Nasal cavity respiratory epithelium epithelial cell of viscerocranial mucosa (primary cell): ENCODE results near the gene FGF21. TPM values are rescaled to one million over a fixed set of nuclear protein-coding genes. Genes with fewer than 3 reads are reported as not detected.

Experiments used
- total RNA-seq: library from RNA; depleted of rRNA; stranded (reverse); fragments of >200 nt; gene quantifications from 2 replicates; pipeline ENCODE4 v1.2.3, GENCODE V29; 2014

Gene FGF21, protein sequence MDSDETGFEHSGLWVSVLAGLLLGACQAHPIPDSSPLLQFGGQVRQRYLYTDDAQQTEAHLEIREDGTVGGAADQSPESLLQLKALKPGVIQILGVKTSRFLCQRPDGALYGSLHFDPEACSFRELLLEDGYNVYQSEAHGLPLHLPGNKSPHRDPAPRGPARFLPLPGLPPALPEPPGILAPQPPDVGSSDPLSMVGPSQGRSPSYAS
- 0.21 and 0.34 TPM in 2 replicates for total RNA-seq

DNA sequence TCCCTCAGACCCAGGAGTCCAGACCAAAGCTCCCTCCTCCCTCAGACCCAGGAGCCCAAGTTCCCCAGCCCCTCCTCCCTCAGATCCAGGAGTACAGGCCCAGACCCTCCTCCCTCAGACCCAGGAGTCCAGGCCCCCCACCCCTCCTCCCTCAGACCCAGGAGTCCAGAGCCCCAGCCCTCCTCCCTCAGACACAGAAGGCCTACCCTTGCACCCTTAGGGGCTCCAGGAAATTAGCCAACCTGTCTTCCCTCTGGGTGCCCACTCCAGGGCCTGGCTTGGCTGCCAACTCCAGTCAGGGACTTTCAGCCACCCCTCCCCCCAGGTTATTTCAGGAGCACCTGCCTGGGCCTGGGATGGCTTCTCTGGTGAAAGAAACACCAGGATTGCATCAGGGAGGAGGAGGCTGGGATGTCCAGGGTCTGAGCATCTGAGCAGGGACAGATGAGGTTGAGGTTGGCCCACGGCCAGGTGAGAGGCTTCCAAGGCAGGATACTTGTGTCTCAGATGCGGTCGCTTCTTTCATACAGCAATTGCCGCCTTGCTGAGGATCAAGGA lies at the start of gene FGF21:
Gene FGF21, plus strand, starts transcription at position 441 of the 558 bp plus-strand sequence. CDS start 713 bp downstream, outside the sequence.

DNA sequence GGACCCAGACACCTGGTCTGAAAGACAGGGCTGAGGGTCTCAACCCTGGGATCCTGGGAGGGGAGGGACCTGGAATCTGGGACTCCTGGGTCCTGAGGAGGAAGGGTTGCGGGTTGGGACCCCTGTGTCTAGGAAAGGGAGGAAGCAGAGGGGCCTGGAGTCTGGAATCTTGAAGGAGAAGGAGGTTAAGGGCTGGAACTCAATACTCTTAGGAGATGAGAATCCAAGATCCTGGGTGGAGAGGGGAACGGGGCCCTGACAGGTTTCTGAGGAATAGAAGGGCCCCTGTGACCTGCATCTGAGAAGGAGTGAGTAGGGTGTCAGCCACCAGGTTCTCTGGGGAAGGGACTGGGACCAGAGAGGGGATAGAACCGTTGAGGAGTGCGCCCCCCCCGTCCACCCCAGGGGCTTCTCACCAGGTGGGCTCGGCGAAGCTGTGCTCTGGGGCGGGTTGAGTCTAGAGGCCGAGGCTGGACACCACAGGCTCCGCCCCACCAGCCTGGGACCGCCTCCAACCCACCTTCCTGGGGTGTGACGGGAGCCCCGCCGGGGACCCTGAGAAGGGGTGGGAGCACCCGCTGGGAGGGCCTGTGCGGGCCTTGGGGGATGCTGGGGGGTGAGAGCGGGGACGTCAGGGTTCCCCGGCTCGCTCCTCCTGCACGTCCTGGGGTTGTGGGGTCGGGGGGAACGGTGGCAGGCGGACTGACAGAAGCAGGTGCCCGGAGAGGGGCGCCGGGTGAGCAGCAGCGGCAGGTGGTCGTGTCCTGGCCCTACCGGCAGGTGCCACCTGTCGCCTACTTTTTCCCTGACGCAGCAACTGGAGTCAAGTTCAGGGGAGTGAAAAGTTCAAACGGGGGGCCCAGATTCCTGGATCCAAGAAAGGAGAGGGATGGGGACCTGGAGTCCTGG lies 35.8 kb upstream of the FGF21 start, which contains the start of gene MAMSTR:
Gene MAMSTR, minus strand, starts transcription at position 463 of the 909 bp plus-strand sequence. CDS start 694 bp downstream, outside the sequence.

DNA sequence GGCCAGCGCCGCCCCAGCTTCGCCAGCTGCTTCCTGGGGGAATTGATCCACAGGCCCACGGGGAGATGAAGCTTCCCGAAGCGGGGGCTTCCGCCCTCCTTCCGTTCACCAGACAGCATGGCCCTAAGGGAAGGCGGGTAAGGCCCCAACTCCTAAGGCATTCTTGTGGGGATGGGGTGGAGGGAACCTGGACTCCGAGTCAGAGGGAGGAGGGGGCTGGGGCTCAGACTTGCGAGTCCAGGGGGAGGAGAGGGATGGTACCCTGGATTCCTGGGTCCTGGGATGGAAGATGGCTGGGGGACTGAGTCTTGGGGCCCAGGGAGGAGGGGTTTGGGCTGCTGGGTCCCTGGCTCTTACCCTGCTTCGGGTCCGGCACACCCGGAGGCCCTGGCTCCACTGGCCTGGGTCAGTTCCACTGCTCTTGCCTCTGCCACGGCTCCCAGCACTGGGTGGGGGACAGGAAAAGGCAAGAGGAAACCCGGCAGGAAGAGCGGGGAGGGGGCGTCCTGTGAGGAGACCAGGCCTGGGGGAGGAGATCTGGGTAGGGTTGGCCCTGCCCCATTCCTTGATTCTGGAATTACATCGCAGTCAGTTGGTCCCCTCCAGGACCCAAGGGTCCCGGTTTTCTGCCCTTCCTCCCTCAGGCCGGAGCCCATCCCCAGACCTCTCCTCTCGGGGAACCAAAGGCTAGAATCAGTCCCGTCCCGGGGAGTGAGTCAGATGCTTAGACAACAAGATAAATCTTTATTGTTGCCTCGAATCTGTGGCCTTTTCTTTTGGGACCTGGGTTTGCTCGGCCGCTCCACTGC lies 15.0 kb upstream of the FGF21 start, which contains the start of gene RASIP1:
Gene RASIP1, minus strand, starts transcription at position 447 of the 809 bp plus-strand sequence. Its CDS starts 328 bp downstream, at position 119.

DNA sequence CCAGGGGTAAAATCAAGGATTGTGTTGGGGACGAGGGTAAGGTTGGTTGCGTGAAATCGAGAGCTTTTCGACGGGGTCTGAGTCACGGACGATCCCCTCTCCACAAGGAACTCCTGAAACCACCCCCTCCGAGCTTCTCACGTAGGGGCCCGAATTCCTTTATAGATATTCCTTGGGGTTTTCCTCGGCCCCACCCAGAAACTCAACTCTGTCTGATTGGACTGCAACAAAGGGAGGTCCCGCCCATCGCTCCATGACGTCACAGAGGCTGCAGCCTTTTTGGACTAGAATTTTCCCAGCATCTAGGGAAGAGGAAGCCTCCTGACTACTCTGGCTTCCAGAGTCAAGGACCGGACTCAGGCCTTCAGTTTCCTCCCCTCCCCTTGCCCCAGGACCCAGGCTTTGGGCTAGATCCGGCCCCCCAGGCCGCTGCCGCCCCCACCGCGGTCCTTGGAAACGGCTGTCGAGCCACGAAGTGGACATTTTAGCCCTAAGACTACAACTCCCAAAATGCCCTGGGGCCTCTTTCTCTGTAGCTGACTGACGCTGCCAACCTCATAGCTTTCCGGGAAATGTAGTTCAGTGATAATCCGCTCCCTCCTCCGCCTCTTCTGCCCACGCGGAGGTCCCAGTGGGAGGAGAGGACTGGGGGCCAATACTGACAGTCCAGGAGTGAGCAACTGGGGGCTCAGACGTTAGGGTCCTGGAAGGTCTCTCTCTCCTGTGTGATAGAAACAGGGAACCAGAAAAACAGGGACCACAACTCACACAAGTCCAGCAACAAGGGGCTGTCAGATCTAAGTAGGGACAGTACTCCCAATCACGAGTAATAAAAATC lies 8.4 kb upstream of the FGF21 start, which contains the start of gene IZUMO1:
Gene IZUMO1, minus strand, starts transcription at position 172 of the 838 bp plus-strand sequence. CDS start 1,050 bp downstream, outside the sequence.

DNA sequence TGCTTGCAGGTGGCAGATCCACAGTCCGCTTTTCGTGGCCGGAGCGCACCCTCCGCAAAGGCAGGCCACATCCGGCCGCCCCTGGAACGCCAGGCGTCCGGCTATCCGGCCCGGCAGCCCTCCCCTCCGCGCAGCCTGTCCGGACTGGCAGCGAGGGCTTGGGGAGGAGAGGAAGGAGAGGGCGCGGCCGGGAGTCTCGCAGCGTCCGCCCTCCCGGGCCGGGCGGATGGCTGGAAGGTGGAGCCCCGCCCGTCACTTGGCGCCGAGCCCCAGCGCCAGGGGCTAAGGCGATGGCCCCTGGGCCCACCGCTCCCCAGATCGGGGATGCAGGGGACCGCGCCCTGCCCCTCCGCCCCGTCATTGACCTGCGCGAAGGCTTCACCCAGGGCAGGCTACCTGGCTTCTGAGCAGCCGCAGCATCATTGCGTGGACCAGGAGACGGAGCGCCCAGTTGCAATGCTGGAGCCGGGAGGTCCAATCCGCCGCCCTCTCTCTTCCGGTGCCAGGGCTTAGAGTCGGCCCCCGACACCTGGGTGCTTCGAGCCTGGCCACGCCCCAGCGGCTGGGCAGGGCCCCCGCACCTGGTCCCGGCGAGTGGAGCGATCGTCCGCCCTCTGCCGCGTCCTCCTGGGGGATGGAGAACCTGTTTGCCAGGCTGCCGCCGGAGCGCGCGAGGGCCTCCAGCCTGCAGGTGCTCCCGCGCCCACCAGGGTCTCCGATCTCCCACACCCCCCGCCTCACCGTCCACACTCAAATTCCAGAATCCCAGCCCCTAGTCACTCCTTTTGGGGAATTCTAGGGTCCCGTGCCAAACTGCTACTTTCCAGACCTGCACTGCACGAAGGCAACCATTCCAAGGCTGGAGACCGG lies 2.6 kb upstream of the FGF21 start, which contains the start of gene FUT1:
Gene FUT1, minus strand, starts transcription at position 146 of the 870 bp plus-strand sequence. CDS start 1,360 bp downstream, outside the sequence.

Other genes with a start within 250 kb of the FGF21 start
- 1.0 and 3.6 TPM in 2 replicates for gene LMTK3, start 243.7 kb upstream of the FGF21 start, total RNA-seq
- 7.8 and 9.9 TPM in 2 replicates for gene SULT2B1, start 203.4 kb upstream of the FGF21 start, total RNA-seq
- gene SPACA4, start 148.8 kb upstream of the FGF21 start, total RNA-seq = 0.21 TPM in 1 of 2 replicates, not detected in the other
- 17.0 and 25.6 TPM in 2 replicates for gene FAM83E, start 140.4 kb upstream of the FGF21 start, total RNA-seq
- 1,268 and 2,578 TPM in 2 replicates for gene RPL18, start 136.3 kb upstream of the FGF21 start, total RNA-seq
- gene SPHK2, start 136.0 kb upstream of the FGF21 start, total RNA-seq = 4.3 and 5.5 TPM in 2 replicates
- 5.5 and 12.2 TPM in 2 replicates for gene DBP, start 118.1 kb upstream of the FGF21 start, total RNA-seq
- gene CA11, start 109.3 kb upstream of the FGF21 start, total RNA-seq = 2.4 and 4.8 TPM in 2 replicates
- gene NTN5, start 82.5 kb upstream of the FGF21 start, total RNA-seq = 0.14 TPM in 1 of 2 replicates, not detected in the other
- gene FUT2, start 59.6 kb upstream of the FGF21 start, total RNA-seq = 5.1 and 46.3 TPM in 2 replicates
- gene MAMSTR, start 35.8 kb upstream of the FGF21 start, total RNA-seq = 0.34 and 0.57 TPM in 2 replicates
- 0.71 and 1.4 TPM in 2 replicates for gene RASIP1, start 14.9 kb upstream of the FGF21 start, total RNA-seq
- 0.36 and 0.68 TPM in 2 replicates for gene IZUMO1, start 8.6 kb upstream of the FGF21 start, total RNA-seq
- gene FUT1, start 2.9 kb upstream of the FGF21 start, total RNA-seq = 16.3 and 30.4 TPM in 2 replicates
- gene BCAT2, start 55.5 kb downstream of the FGF21 start, total RNA-seq = 21.9 and 27.1 TPM in 2 replicates
- gene HSD17B14, start 81.0 kb downstream of the FGF21 start, total RNA-seq = 2.9 and 5.1 TPM in 2 replicates
- gene PLEKHA4, start 113.1 kb downstream of the FGF21 start, total RNA-seq = 1.0 and 4.2 TPM in 2 replicates
- gene PPP1R15A, start 116.9 kb downstream of the FGF21 start, total RNA-seq = 194 and 385 TPM in 2 replicates
- gene TULP2, start 143.2 kb downstream of the FGF21 start, total RNA-seq = 0.34 TPM in 1 of 2 replicates, not detected in the other
- gene NUCB1, start 144.8 kb downstream of the FGF21 start, total RNA-seq = 98.8 and 207 TPM in 2 replicates
- 1.6 and 14.7 TPM in 2 replicates for gene DHDH, start 178.2 kb downstream of the FGF21 start, total RNA-seq
- gene BAX, start 199.4 kb downstream of the FGF21 start, total RNA-seq = 55.3 and 64.6 TPM in 2 replicates
- 3,338 and 4,738 TPM in 2 replicates for gene FTL, start 209.8 kb downstream of the FGF21 start, total RNA-seq
- gene GYS1, start 237.8 kb downstream of the FGF21 start, total RNA-seq = 27.7 and 52.4 TPM in 2 replicates
- gene RUVBL2, start 238.4 kb downstream of the FGF21 start, total RNA-seq = 140 and 155 TPM in 2 replicates